ENCODE measurements around the gene EEF1AKMT1.

EEF1AKMT1 gene

DNA sequence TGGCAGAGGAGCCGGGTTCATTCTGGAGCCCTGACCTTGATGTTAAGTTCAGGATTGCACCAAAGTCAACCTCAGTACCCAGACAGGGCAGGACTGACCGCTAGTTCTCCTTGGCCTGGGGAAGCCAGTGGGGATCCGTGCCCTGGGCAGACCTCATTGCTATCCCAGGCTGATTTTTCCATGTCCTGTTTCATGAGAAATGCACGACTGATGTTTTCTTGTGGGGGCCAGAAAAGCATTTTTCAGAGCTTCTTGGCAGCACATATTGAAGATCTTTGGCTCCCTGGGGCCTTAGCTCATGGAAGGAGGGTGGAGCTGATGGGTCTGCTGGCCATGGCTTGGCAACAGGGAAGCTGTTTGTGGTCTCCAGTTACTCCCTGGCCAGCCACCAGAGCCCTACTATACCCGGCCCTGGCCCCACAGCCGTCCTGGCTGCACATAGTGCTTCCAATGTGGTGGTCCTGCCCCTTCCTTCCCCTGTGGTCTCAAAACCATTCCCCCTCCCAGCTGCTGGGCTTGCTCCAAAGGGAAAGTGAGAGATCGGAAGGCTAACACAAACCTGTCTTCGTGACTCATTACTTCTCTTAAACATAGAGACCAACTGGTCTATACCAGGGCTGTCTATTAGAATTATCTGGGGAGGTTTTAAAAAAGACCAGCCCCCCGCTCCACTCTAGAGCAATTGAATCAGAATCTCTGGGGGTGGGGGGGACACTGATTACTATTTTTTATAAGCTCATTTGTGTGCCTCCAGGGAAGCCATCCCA lies 59.0 kb downstream of the EEF1AKMT1 start:
- TF ChIP-seq, protein P1, sequence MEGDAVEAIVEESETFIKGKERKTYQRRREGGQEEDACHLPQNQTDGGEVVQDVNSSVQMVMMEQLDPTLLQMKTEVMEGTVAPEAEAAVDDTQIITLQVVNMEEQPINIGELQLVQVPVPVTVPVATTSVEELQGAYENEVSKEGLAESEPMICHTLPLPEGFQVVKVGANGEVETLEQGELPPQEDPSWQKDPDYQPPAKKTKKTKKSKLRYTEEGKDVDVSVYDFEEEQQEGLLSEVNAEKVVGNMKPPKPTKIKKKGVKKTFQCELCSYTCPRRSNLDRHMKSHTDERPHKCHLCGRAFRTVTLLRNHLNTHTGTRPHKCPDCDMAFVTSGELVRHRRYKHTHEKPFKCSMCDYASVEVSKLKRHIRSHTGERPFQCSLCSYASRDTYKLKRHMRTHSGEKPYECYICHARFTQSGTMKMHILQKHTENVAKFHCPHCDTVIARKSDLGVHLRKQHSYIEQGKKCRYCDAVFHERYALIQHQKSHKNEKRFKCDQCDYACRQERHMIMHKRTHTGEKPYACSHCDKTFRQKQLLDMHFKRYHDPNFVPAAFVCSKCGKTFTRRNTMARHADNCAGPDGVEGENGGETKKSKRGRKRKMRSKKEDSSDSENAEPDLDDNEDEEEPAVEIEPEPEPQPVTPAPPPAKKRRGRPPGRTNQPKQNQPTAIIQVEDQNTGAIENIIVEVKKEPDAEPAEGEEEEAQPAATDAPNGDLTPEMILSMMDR (IDR thresholded peaks at IDR 0.05) = no peak
- H3K27me3 ChIP-seq (ENCODE audit: control insufficient read depth, insufficient read depth, low read length) = no peaks in the 10 kb centered on the region
- no peaks in the 10 kb centered on the region for H3K36me3 ChIP-seq (ENCODE audit: control insufficient read depth, insufficient read depth, low read length)
- no peaks in the 10 kb centered on the region for H3K4me1 ChIP-seq
- H2AFZ ChIP-seq = no peak overlapping the region
- no peak overlapping the region for H3K9ac ChIP-seq
- H3K27ac ChIP-seq = no peak overlapping the region
- H3K79me2 ChIP-seq = no peaks in the 10 kb centered on the region
- no peaks in the 10 kb centered on the region for H3K9me3 ChIP-seq (ENCODE audit: control insufficient read depth, low read length)
- no peak overlapping the region for H3K4me2 ChIP-seq (ENCODE audit: low read length)
- H3K4me3 ChIP-seq (ENCODE audit: low read depth, low read length) = no peak overlapping the region

DNA sequence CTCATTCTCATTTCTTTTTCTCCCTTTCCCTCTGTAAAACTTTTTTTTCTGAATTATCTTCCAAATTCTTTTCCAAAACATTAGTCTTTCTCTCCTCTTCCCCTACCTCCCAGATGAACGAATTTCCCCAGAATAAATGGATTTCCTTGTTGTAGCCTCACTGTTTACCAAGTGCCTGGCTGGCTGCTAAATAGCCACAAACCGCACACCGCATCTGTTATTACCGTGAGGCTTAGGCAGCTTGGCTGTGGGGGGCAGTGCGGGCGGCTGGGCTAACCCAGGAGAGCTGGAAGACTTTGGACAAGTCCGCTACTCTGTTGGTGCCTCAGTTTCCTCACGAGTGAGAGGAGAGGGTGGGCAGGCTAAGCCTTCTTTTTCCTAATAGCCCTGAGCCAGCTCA lies 59.6 kb downstream of the EEF1AKMT1 start:
- Histone ChIP-seq H3K4me1 (no peaks in the 10 kb centered on the region), H3K27me3 (ENCODE audit: control insufficient read depth, insufficient read depth, low read length) (no peaks in the 10 kb centered on the region), H3K9ac (no peak overlapping the region), H3K36me3 (ENCODE audit: control insufficient read depth, insufficient read depth, low read length) (no peaks in the 10 kb centered on the region), H2AFZ (no peak overlapping the region), H3K9me3 (ENCODE audit: control insufficient read depth, low read length) (no peaks in the 10 kb centered on the region), H3K4me3 (ENCODE audit: low read depth, low read length) (no peak overlapping the region), H3K79me2 (no peaks in the 10 kb centered on the region), H3K27ac (no peak overlapping the region), H3K4me2 (ENCODE audit: low read length) (no peak overlapping the region)
- TF ChIP-seq, protein P1 (IDR thresholded peaks at IDR 0.05) = no peak

DNA sequence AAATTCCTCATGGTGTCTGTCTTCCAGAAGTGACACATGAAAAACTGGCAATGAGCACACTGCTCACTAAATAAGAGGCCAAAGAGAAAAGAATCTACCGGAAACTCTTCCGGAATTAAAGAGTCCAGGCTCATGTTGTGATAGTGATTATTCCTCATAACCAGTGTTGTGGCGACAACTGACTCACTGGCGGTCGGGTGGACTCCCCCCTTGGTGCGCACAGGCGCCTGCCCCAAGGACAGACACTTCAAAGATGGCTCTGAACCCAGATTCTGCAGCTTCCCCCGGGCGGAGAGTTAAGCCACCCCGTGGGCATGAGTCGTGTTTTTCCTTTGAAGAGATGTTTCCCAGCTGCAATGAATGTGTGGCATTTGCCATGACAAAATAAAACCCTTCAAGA lies 60.0 kb downstream of the EEF1AKMT1 start:
- H3K4me3 ChIP-seq (ENCODE audit: low read depth, low read length) = no peak overlapping the region
- H2AFZ ChIP-seq = no peak overlapping the region
- H3K27me3 ChIP-seq (ENCODE audit: control insufficient read depth, insufficient read depth, low read length) = no peaks in the 10 kb centered on the region
- no peak overlapping the region for H3K9ac ChIP-seq
- H3K4me2 ChIP-seq (ENCODE audit: low read length) = no peak overlapping the region
- no peaks in the 10 kb centered on the region for H3K79me2 ChIP-seq
- no peaks in the 10 kb centered on the region for H3K4me1 ChIP-seq
- H3K27ac ChIP-seq = no peak overlapping the region
- no peaks in the 10 kb centered on the region for H3K9me3 ChIP-seq (ENCODE audit: control insufficient read depth, low read length)
- no peaks in the 10 kb centered on the region for H3K36me3 ChIP-seq (ENCODE audit: control insufficient read depth, insufficient read depth, low read length)
- TF ChIP-seq, protein P1 (IDR thresholded peaks at IDR 0.05) = no peak

DNA sequence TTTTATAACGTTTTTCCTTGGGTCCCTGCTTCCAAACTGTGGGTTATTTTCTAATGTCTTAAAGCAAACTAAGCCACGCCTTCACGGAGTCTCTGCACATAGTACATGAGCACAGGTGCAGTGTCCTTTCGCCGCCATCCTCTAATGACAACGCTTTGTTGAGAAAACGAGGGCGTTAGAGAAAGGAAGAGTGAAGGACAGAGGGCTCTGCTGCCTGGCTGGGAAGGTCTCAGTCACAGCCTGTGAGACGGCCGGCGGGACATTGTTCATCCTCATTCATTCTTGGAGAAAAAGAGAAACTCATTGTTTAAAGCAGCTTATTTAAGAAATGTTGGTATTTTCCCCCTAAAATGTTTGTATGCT lies 60.8 kb downstream of the EEF1AKMT1 start:
- no peaks in the 10 kb centered on the region for H3K27me3 ChIP-seq (ENCODE audit: control insufficient read depth, insufficient read depth, low read length)
- no peak overlapping the region for H3K27ac ChIP-seq
- H2AFZ ChIP-seq = peak overlapping the region; percentile 53
- no peaks in the 10 kb centered on the region for H3K9me3 ChIP-seq (ENCODE audit: control insufficient read depth, low read length)
- no peaks in the 10 kb centered on the region for H3K79me2 ChIP-seq
- H3K4me2 ChIP-seq (ENCODE audit: low read length) = peak overlapping the region; percentile 59
- no peak overlapping the region for H3K9ac ChIP-seq
- no peaks in the 10 kb centered on the region for H3K4me1 ChIP-seq
- no peaks in the 10 kb centered on the region for H3K36me3 ChIP-seq (ENCODE audit: control insufficient read depth, insufficient read depth, low read length)
- H3K4me3 ChIP-seq (ENCODE audit: low read depth, low read length) = no peak overlapping the region
- TF ChIP-seq, protein P1 (IDR thresholded peaks at IDR 0.05) = no peak
